DMS 273 (cell line): ENCODE results near the gene MGAT5.
"Not testable (repeated sequence)": the region's sequence is repeated elsewhere in the genome, so short reads cannot be mapped to it uniquely, and the experiment has no call there.

Experiments used
- DNase-seq: peaks from one replicate; lab custom pipeline; 2025; ENCODE audit not compliant: unreplicated experiment; lab: John Stamatoyannopoulos, UW

Gene MGAT5

DNA sequence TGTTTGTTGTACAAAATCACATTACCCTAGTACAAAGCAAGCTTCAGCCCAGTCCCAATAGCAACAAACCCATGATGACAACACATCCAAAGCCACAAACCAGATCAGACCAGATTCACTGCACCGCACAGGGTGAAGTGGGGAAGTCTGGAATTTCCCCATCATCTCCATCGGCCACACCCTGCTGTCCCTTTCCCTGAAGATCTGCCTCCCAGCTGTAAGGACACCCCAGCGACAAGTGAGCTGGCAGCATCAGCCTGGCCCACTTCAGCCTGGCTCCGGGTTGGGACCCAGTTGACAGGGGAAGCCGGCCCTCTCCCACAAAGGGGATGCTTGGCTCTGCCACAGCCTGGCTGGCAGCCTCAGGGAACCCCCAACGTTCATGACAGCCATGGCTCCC lies 207.6 kb downstream of the MGAT5 start:
- peak; percentile 27 for DNase-seq

DNA sequence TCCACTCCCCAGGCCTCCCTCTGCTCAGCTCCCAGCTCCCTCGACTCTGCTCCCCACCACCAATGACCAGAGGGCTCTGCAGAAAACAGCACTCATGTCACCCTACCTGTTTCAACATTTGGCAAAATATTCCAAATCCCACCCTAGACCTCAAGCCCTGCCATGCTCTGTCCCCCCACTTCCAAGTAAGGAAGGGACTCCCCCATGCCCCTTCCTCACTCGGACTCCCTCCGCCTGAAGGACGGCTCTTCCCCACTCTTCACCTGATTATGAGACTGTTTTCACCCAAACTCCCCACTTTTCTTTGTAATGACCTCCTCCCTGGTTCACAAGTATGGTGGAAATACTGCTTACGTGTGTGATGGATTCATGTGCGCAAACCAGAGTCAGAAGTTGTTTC lies 208.4 kb downstream of the MGAT5 start:
- no peak for DNase-seq

DNA sequence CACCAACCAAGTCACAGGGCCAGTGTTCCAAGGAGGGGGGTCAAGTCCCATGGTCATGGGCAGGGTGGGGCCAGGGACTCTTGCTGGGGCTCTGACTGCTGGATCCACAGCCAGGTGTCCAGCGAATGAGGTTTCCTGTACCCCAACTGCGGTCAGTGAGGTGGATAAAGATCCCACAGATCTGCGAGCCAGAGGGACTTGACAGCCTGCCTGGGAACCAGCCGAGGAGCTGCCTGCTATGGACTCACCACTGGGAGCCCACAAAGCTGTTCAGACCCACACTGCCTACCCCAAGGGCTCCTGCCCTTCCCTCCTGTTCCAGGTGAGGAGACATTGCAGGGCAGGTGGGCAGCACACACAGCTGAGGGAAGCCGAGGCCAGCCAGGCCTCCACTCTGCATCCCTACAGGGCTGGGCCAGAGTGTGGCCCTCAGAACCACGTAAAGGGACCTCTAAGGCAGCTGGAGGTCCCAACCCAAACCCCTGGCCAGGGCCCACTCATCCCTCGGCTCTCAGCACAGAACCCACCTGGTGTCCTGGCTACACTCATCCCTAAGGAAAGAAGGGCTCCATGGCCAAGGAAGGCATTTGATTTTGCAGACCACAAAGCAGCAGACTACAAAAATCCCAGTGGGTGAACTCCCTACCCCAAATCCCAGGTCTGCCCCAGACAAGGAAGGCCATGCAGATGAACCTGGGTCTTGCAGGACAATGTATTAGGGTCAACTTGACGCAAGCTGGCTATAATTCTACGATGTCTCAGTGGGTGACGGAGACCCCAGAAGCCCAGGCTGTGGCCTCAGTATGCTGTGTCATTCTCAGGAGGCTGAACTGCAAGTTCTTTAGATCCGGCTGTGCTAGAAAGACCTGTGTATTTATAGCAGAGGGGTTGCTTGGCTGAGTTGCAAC lies 209.2 kb downstream of the MGAT5 start:
- no peak for DNase-seq

- DNase-seq = no peak
Observed at GRCh38 chr2:134463699-134464022, 209.8 kb downstream of the MGAT5 start.

GRCh38 chr2:134465228-134466105 lies 211.6 kb downstream of the MGAT5 start:
- no peak for DNase-seq

DNA sequence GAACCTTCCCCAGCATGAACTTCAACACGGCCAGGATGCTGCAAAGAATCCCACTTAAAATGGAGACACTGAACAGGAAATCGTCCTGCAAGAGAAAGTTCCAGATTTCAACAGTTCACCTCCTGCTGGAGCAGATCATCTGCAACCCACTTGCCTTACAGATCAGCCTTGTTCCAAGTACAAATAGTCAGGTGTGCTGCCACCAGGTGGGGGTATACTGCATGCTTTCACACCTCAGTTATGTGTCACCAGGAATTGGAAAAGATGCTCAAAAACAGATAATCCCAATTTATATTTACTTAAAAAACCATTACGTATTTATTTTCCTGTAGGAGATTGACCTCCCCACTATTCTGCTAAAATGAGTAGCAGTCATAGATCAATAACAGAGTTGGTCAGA lies 212.3 kb downstream of the MGAT5 start:
- peak; percentile 68 for DNase-seq

DNA sequence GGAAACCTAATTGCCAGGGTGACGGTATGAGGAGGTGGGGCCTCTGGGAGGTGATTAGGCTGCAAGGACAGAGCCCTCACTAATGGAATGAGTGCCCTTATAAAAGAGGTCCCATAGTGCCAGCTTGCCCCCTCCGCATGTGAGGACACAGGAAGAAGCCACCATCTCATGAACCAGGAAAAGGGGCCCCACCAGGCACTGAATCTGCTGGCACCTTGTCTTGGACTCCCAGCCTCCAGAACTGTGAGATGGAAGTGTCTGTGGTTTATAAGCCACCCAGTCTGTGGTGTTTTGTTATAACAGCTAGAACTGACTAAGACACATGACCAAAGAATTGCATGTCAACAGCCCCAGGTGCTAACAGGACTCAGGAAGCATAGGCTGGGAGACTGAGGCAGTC lies 214.3 kb downstream of the MGAT5 start:
- no peak for DNase-seq

- DNase-seq = no peak
Observed at GRCh38 chr2:134468776-134469175, 214.9 kb downstream of the MGAT5 start.

DNA sequence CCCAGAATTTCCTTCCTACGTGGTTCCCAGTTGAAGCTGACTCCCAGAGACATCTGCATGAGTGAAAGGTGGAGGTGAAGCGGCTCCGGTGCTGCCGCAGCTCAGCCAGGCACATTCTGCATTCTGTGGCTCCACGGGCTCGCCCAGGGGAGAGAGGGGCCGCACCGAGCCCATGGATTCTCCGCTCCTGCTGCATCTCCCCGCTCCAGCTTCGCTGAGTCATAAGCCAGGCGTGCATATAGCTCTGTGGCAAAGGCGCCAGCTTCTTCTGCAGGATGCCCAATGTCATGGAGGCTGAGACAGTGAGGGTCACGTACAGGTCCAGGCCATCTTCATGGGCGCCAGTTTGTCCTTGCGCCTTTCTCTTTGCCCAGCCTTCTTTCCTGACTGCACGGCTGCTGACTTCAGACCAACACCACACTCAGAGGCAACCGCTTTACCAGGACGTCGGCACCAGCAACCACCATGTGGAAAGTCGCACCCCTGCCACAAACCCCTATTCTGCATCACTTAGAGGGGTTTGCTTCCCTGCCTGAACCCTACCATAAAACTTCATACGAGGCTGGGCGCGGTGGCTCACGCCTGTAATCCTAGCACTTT lies 215.7 kb downstream of the MGAT5 start:
- DNase-seq = no peak

GRCh38 chr2:134470561-134471168 lies 216.8 kb downstream of the MGAT5 start:
- peak; percentile 15 for DNase-seq

DNA sequence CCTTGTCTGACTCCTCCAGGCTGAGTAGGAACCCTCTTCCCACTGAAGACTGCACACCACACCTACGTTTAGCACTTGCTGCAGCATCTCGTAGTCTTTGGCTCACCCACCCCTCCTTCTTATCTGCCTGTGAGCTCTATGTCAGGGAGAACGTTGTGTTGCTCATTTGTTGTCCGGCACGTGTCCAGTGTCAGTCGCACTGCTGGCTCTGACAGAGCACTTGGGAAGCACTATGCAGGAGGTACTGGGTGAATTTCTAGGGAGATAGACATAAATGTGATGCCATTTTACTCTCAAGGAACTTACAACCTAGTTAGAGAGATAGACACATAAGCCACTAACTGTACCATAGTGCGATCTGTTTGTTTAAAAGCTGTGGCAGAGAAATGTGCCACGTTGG lies 223.1 kb downstream of the MGAT5 start:
- DNase-seq = not testable (repeated sequence)

GRCh38 chr2:134479696-134480330 lies 225.9 kb downstream of the MGAT5 start:
- DNase-seq = no peak

DNA sequence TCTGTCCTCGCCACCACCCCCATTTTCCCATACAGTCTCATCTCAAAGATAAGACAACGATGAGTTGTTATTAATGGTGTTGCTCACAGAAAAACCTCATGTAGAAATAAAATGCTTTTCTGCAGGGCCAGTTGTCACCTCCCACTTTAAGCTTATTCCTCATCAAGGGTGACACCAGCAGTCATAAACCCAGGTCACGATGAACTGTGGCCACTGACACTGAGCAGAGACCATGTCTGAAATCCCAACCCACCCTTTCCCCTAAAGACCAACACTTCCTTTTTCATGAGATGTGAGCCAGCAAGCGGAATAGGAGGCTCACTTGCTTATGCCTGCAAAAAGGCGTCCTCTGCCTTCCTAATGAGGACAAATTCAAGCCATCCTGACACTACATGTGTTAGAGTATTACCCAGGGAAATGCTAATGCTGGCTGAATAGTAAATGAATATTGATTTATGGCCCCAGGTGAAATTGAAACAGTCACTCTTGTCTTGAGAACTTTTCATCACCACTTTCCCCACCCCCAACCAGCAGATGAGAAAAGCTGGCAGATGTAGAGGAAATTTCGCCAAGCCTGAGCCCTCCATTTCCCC lies 228.4 kb downstream of the MGAT5 start:
- DNase-seq = no peak

DNA sequence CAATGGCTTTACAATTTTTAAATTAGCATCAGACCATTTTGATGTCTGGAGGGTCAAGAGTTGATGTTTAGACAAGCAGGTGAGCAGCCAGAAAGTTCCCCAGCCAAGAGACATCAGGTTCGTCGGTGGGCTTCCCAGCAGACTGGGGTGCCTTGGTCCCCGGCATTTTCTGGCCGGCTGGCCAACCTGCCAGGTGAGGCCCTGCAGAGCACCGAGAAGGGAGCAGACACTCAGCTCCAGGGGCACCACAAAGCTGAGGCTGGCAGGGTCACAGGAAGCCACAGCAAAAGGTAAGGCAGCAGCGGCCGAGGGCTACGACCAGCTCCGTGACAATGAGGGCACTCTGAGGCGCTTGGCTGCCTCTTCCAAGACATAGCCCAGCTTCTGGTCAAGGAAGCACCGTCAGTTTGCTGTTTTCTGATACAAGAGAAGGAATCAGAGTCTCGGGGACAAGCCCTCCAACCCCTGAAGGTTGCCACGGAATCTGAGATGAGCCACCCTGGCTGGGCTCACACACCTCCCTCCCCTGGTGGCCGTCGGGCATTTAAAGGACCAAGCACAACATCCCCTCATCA lies 229.0 kb downstream of the MGAT5 start:
- no peak for DNase-seq

DNA sequence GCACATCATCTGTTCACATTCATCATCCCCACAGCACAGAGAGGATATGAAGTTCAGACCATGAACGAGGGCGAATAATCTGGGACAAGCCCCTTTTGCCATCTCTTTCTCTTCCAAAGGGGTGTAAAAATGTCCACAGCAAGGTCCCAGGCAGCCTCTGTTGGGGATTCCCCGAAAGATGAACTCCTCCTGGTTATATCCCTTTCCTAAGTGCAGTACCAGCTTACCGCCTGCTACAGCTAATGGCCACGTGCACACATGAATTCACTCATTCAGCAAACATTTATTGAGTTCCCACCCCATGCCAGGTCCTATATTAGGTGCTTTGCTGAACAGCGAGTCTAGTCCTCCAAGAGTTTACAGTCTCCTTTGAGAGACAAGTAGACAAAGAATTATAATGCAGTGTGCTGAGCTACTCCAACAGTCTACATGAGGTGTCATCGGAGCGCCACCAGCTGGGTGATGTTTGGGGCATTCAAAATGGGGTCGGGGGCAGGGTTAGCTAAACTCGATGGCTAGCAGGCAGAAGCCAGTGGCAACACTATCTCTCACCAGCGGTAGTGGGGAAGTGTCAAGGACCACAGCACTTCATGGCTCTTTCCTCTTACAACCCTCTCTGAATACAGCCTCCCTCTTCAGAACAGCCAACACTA lies 236.0 kb downstream of the MGAT5 start:
- no peak for DNase-seq

DNA sequence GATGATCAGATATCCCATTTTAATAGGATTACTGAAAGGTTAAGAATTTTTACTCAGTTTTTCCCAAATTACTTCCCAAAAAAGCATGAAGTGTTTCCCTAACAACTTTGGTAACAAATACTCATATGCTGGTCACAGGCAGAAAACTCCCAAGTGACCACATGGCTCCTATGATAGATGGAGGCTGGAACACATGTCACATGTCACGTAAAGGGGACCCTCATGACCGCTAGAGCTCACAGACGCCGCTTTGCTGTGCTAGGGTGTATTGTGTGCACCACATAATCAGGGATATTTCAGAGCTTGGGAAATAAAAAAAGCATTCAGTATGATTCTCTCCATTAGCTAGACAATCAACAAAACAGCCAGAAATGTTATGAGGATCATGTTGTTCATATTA lies 236.7 kb downstream of the MGAT5 start:
- DNase-seq = no peak

GRCh38 chr2:134491022-134491421 lies 237.2 kb downstream of the MGAT5 start:
- no peak for DNase-seq

DNA sequence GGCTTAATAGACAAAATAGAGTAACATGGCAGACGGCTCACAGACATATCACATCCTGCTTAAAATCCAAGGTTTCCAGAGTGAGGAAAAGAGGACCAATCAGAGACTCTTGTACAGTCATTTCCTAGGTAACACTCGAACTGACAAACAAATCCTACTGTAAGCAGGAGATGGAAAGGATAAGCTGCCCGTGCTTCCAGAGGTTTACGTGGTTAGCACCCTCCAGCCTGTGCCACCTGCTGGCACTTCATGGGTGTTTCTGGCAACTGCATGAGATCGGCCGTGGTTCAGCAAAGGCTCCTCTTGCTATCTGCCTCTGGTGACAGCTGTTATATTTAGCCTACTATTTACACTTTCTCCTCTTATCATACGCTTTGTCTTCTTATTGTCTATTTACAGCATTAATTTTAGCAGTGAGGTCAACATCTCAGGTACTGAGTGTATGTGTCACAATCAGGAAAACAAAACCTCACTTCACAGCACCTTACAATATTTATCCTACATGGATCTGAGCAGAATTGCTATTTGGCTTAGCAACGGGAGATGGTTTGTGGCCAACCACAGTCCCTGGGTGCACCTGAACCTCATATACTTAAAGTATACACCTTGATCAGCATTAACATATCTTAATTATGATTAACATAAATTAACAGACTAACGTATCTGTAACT lies 238.0 kb downstream of the MGAT5 start:
- DNase-seq = peak; percentile 73

GRCh38 chr2:134493797-134494196 lies 239.9 kb downstream of the MGAT5 start:
- no peak for DNase-seq
